Neural progenitor cell (in vitro differentiated cells): ENCODE data around the gene PAX7.

Source experiments
- EZH2 ChIP-seq: fragments of 200-600 bp; sonication (generic); IDR thresholded peaks from 2 replicates; pipeline ENCODE4 v1.6.1; 2017; ENCODE audit warnings: antibody characterized with exemption, mild to moderate bottlenecking, moderate library complexity
- EZH2phosphoT487 ChIP-seq: fragments of 200-600 bp; sonication (generic); IDR thresholded peaks from 2 replicates; pipeline ENCODE4 v1.6.1; 2017; ENCODE audit warnings: antibody characterized with exemption
- TF ChIP-seq, protein P1 (sequence below): fragments of 200-600 bp; sonication (generic); IDR thresholded peaks from 2 replicates; pipeline ENCODE4 v1.5.1; 2017; ENCODE audit warnings: antibody characterized with exemption, mild to moderate bottlenecking

DNA sequence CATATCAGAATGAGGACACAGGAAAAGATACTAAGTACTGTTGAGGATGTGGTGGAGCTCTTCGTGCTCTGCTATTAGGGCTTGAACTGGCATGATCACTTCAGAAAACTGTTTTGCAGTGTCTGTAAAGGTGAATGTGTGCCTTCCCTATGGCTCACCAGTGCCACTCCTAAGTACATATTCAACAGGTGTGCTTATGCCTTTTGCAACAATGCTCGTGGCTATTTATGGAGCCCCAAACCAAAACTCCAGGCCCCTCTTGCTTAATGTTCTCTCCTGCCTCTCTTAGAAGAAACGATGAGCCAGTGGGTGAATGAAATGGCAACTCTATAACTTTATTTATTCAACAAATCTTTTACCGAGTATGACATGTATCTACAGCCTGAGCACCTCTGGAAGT, 158.6 kb downstream of the PAX7 start:
- TF ChIP-seq, protein P1, sequence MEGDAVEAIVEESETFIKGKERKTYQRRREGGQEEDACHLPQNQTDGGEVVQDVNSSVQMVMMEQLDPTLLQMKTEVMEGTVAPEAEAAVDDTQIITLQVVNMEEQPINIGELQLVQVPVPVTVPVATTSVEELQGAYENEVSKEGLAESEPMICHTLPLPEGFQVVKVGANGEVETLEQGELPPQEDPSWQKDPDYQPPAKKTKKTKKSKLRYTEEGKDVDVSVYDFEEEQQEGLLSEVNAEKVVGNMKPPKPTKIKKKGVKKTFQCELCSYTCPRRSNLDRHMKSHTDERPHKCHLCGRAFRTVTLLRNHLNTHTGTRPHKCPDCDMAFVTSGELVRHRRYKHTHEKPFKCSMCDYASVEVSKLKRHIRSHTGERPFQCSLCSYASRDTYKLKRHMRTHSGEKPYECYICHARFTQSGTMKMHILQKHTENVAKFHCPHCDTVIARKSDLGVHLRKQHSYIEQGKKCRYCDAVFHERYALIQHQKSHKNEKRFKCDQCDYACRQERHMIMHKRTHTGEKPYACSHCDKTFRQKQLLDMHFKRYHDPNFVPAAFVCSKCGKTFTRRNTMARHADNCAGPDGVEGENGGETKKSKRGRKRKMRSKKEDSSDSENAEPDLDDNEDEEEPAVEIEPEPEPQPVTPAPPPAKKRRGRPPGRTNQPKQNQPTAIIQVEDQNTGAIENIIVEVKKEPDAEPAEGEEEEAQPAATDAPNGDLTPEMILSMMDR: no peak
- no peak for TF ChIP-seq EZH2
- TF ChIP-seq EZH2phosphoT487: no peak
